PFSK-1 (cell line): ENCODE results near the gene CCDC71L. TPM values are rescaled to one million over a fixed set of nuclear protein-coding genes. Genes with fewer than 3 reads are reported as not detected.
A peak's percentile ranks its signal among the peaks of the same experiment; 100 is the strongest.

ENCODE experiments used
- FOXP2 ChIP-seq: optimal IDR thresholded peaks from 2 replicates; pipeline ENCODE3; 2011; ENCODE audit warnings: borderline replicate concordance, control low read depth, inconsistent platforms; ENCODE audit not compliant: insufficient read depth; ENCODE audit errors: extremely low read length, extremely low read depth
- POLR2AphosphoS5 ChIP-seq: IDR thresholded peaks from 2 replicates; pipeline ENCODE4 v1.6.1; 2012; ENCODE audit warnings: low read depth, mild to moderate bottlenecking, control low read depth, low read length, moderate library complexity
- SIN3A ChIP-seq: IDR thresholded peaks from 2 replicates; pipeline ENCODE4 v1.6.1; 2012; ENCODE audit warnings: mild to moderate bottlenecking, low read length, moderate library complexity, borderline replicate concordance; ENCODE audit not compliant: insufficient read depth
- TAF1 ChIP-seq: IDR thresholded peaks from 2 replicates; pipeline ENCODE4 v1.6.1; 2012; ENCODE audit warnings: low read length, control low read depth, borderline replicate concordance; ENCODE audit not compliant: insufficient read depth
- polyA plus RNA-seq: library from polyadenylated mRNA; unstranded; fragments of >200 nt; gene quantifications from one replicate; pipeline ENCODE4 v1.2.1, GENCODE V29; 2012; ENCODE audit warnings: low read depth, missing spikeins; ENCODE audit not compliant: insufficient read length
- TF ChIP-seq, protein P1 (sequence below), 2 experiments: IDR thresholded peaks; 2 replicates each; pipeline versions ENCODE4 v1.6.1 to v1.8.0; 2011 to 2012; ENCODE audit warnings: low read depth in 2 of 2, low read length in 2 of 2, control low read depth in 1 of 2, inconsistent platforms in 1 of 2, mild to moderate bottlenecking in 1 of 2, moderate library complexity in 1 of 2; ENCODE audit not compliant: insufficient read depth in 1 of 2

Gene CCDC71L
- polyA plus RNA-seq, result 38.6 TPM

- no peak for TF ChIP-seq SIN3A
- TF ChIP-seq TAF1, result peak; percentile 19; the same call in 1 of the 2 replicates
- TF ChIP-seq POLR2AphosphoS5, result peak; percentile 41; the same call in 1 of the 2 replicates
- TF ChIP-seq FOXP2, result peak; percentile 39
These were observed at the start of gene CCDC71L for GRCh38 chr7:106660862-106661720. Gene CCDC71L, minus strand, starts transcription at chr7:106661158. Its CDS starts 262 bp downstream, at chr7:106660896.

GRCh38 chr7:106704000-106704840 is 43.3 kb upstream of the CCDC71L start:
- TF ChIP-seq POLR2AphosphoS5 (no peak), SIN3A (no peak), TAF1 (no peak), FOXP2 (no peak)
- TF ChIP-seq, protein P1, sequence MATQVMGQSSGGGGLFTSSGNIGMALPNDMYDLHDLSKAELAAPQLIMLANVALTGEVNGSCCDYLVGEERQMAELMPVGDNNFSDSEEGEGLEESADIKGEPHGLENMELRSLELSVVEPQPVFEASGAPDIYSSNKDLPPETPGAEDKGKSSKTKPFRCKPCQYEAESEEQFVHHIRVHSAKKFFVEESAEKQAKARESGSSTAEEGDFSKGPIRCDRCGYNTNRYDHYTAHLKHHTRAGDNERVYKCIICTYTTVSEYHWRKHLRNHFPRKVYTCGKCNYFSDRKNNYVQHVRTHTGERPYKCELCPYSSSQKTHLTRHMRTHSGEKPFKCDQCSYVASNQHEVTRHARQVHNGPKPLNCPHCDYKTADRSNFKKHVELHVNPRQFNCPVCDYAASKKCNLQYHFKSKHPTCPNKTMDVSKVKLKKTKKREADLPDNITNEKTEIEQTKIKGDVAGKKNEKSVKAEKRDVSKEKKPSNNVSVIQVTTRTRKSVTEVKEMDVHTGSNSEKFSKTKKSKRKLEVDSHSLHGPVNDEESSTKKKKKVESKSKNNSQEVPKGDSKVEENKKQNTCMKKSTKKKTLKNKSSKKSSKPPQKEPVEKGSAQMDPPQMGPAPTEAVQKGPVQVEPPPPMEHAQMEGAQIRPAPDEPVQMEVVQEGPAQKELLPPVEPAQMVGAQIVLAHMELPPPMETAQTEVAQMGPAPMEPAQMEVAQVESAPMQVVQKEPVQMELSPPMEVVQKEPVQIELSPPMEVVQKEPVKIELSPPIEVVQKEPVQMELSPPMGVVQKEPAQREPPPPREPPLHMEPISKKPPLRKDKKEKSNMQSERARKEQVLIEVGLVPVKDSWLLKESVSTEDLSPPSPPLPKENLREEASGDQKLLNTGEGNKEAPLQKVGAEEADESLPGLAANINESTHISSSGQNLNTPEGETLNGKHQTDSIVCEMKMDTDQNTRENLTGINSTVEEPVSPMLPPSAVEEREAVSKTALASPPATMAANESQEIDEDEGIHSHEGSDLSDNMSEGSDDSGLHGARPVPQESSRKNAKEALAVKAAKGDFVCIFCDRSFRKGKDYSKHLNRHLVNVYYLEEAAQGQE (IDR thresholded peaks at IDR 0.05; ENCODE audit: insufficient read depth in 1 of 2, low read depth in 2 of 2, low read length in 2 of 2), result no peak

DNA sequence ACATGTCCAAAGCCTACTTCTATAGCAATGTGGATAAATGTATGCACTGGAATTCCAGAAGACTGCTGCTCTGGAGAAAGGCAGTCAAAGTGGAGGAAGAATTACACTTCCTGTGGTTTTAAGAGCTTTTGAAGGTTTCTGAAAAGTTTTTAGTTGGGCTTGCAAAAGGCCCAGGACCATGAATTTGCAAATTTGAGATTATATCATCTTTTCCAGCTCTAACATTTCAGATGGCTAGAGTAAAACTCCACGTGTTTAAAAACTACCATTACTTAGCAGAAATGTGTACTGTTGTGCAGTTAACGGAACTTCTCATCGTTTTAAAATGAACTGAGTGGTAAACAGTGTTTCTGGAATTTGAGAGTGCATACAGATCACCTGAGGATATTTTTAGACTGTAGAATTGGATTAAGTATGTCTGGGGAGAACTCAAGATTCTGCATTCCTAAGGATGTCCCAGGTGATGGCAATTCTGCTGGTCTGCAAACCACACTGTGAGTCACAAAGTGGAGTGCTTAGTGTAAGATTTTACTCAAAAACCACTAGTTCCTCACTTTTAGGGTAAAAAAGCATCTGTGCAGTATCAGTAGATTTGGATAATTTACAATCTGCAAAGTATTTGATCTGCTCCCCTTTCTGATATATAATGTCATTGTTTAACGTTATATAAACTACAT is 32.9 kb upstream of the CCDC71L start:
- TF ChIP-seq SIN3A, result no peak
- TF ChIP-seq, protein P1 (IDR thresholded peaks at IDR 0.05; ENCODE audit: insufficient read depth in 1 of 2, low read depth in 2 of 2, low read length in 2 of 2), result no peak
- no peak for TF ChIP-seq POLR2AphosphoS5
- TF ChIP-seq TAF1, result no peak
- TF ChIP-seq FOXP2, result no peak

DNA sequence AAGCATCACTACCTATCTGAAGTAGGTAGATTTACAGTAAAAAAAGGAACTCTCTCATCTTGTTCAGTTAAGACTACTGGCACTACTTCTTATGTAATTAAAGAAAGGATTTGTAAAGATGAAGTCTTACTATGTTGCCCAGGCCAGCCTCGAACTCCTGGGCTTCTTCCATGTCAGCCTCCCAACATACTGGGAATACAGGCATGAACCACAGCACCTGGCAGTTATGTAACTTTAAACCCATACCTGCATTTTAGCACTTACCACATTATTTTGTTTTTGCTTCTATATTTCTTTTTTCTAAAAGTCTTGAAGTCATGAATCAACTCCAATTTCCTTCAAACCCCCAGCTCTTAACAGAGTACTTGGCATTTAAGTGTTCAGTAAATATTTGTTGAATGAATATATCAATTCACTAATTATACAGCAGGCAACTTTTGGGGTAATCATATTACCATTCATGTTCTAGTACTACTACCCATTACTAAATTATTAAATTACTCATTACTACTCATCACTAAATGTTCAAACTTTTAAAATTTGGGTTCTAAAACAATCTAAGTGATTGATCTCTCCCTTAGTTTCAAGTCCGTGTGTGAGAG is 31.6 kb upstream of the CCDC71L start:
- TF ChIP-seq, protein P1 (IDR thresholded peaks at IDR 0.05; ENCODE audit: insufficient read depth in 1 of 2, low read depth in 2 of 2, low read length in 2 of 2), result no peak
- TF ChIP-seq TAF1 (no peak), POLR2AphosphoS5 (no peak), SIN3A (no peak), FOXP2 (no peak)
